Fibroblast of peridontal ligament (primary cell): Measurements from ENCODE around the gene CCR5AS.
A peak's percentile ranks its signal among the peaks of the same experiment; 100 is the strongest.

ENCODE experiments used
- DNase-seq: peaks from one replicate; pipeline ENCODE4 v3.0.0-alpha.2; 2010; ENCODE audit errors: extremely low read depth

CCR5AS gene

DNA sequence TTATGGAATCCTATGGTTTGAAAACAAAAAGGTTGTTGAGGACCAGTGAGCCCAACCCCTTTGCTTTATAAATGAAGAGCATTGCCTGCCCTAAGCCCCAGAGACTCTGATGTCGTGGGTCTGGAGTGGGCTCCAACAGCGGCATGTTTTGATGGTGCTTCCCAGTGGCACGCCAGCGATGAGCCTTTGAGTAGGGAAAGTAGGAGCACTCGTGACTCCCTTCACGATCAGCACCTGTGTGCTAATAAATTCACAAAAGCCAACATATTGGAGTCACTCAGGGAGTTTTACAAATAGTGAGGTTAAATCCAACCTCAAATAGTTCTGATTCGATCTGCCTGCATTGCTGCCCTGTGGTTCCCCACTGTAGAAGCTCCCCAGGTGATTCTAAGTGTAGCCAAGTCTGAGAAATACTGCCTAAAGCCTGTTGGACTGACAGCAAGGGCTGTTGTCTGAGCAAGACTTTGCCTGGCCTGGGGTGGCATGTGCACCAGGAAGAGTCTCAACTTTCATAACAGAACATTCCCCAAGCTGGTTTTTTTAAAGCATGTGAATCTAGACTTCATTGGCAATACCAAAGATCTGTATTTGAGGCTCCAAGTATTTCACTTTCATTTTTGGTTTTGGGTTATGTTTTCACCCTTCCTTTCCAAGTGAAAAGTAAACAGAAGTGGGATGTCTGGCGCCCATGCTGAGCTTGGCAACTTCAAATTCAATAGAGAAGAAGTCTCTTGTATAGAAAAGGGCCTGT, 26.2 kb downstream of the CCR5AS start:
- peak; percentile 52 for DNase-seq

DNA sequence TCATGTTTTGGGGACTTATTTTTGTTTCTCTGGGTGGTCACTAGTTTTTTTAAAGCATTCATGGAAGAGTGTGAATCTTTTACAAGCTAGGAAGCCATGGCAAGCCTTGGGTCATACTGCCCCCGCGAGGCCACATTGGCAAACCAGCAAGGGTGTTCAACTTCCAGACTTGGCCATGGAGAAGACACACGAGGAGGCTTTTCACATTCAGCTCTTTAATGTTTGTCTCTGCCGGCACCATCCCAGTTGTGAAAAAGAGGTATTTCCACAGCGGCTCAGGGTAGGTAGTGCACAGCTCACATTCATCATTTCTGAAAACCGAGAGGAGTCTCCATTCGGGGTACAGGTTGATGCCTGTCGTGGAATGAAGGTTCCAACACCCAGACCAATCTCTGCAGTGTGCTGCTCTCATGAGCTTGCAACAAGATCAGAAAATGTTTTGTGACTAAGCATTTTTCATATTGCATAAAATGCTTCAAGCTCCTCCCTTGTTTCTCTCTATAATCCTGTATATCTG, 28.4 kb downstream of the CCR5AS start:
- peak; percentile 58 for DNase-seq

DNA sequence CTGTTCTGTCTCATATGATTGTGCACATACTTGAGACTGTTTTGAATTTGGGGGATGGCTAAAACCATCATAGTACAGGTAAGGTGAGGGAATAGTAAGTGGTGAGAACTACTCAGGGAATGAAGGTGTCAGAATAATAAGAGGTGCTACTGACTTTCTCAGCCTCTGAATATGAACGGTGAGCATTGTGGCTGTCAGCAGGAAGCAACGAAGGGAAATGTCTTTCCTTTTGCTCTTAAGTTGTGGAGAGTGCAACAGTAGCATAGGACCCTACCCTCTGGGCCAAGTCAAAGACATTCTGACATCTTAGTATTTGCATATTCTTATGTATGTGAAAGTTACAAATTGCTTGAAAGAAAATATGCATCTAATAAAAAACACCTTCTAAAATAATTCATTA, 31.1 kb downstream of the CCR5AS start:
- DNase-seq, result no peak

GRCh38 chr3:46375218-46375617, 31.6 kb downstream of the CCR5AS start:
- DNase-seq, result no peak

DNA sequence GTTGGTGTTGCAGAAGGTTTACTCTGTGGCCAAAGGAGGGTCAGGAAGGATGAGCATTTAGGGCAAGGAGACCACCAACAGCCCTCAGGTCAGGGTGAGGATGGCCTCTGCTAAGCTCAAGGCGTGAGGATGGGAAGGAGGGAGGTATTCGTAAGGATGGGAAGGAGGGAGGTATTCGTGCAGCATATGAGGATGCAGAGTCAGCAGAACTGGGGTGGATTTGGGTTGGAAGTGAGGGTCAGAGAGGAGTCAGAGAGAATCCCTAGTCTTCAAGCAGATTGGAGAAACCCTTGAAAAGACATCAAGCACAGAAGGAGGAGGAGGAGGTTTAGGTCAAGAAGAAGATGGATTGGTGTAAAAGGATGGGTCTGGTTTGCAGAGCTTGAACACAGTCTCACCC, 32.1 kb downstream of the CCR5AS start:
- DNase-seq, result no peak

DNA sequence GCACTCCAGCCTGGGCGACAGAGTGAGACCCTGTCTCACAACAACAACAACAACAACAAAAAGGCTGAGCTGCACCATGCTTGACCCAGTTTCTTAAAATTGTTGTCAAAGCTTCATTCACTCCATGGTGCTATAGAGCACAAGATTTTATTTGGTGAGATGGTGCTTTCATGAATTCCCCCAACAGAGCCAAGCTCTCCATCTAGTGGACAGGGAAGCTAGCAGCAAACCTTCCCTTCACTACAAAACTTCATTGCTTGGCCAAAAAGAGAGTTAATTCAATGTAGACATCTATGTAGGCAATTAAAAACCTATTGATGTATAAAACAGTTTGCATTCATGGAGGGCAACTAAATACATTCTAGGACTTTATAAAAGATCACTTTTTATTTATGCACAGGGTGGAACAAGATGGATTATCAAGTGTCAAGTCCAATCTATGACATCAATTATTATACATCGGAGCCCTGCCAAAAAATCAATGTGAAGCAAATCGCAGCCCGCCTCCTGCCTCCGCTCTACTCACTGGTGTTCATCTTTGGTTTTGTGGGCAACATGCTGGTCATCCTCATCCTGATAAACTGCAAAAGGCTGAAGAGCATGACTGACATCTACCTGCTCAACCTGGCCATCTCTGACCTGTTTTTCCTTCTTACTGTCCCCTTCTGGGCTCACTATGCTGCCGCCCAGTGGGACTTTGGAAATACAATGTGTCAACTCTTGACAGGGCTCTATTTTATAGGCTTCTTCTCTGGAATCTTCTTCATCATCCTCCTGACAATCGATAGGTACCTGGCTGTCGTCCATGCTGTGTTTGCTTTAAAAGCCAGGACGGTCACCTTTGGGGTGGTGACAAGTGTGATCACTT, 34.1 kb downstream of the CCR5AS start:
- peak; percentile 67 for DNase-seq

- no peak for DNase-seq
Measured at GRCh38 chr3:46371519-46372340, 35.1 kb downstream of the CCR5AS start.

- DNase-seq, result no peak
Measured at GRCh38 chr3:46370839-46371518, 35.9 kb downstream of the CCR5AS start, which contains the start of gene CCR5. Gene CCR5, plus strand, starts transcription at chr3:46370946. Its CDS starts 1,957 bp downstream, at chr3:46372903.

GRCh38 chr3:46369675-46370132, 37.2 kb downstream of the CCR5AS start:
- DNase-seq, result no peak

GRCh38 chr3:46369151-46369550, 37.7 kb downstream of the CCR5AS start:
- no peak for DNase-seq

- no peak for DNase-seq
Measured at GRCh38 chr3:46368569-46368968, 38.3 kb downstream of the CCR5AS start.

- DNase-seq, result no peak
Measured at GRCh38 chr3:46367811-46368210, 39.1 kb downstream of the CCR5AS start.

- no peak for DNase-seq
Measured at GRCh38 chr3:46365737-46366524, 40.9 kb downstream of the CCR5AS start.

DNA sequence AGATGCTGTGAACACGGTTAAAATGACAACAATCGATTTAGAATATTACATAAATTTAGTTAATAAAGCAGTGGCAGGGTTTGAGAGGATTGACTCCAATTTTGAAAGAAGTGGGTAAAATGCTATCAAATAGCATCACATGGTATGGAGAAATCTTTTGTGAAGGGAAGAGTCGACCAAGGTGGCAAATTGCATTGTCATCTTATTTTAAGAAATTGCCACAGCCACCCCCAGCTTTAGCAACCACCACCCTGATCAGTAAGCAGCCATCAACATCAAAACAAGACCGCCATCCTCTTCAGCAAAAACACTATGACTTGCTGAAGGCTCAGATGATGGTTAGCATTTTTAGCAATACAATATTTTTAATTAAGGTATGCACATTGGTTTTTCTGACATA, 41.8 kb downstream of the CCR5AS start:
- no peak for DNase-seq

DNA sequence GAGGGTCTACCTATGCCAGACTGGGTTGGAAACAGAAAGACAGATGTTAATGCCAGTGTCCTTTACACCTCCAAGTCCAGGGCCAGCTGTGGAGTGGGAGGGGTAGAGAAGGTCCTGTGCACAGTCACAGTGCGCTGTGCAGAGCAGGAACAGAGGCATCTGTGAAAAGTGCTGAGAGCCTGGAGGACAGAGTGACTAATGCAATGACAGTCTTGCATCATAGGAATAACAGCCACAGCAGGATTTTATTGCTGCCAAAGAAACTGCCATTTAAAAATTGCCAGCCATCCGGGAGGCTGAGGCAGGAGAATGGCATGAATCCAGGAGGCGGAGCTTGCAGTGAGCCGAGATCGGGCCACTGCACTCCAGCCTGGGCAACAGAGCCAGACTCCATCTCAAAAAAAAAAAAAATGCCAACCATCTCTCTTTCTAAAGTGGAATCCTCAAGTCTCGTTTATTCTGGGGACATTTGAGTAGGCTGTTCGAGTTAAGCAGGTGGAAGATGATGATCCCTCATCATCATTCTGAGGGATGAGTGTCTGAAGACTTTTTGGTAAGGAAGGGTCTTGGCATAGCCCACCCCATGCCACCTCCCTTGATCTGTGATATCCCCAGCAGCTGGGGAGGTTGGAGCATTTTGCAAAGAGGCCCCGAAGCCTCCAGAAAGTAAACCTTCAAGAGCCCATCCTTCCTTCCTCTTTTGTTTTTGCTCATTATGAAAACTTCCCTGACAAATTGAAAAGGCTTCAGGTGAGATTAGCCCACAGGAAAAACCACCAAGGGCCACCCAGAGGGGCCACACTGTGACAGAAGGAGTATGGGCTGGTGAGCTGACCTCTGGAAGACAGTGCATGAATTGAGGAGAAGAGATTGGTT, 45.2 kb downstream of the CCR5AS start:
- no peak for DNase-seq

GRCh38 chr3:46360907-46361306, 46.0 kb downstream of the CCR5AS start:
- no peak for DNase-seq

GRCh38 chr3:46359733-46360493, 47.0 kb downstream of the CCR5AS start:
- DNase-seq, result peak; percentile 35

GRCh38 chr3:46358466-46358865, 48.4 kb downstream of the CCR5AS start:
- no peak for DNase-seq

DNA sequence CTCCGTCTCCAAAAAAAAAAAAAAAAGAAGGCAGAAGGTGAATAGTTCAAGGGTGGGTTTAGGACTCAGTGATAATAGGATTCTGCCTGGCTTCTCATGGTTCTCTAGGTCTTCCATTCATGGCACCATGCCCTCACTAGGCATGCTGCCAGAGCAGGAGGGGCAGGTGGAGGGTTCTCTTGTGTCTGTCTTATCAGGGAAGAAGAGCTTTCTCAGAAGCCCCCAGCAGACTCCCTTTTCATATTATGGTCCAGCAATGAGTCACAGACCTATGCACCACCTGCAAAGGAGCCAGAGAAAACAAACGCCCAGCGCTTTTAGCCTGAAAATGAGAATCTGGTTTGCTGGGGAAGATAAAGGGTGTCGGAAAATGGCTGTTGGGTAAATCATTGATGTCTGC, 50.0 kb downstream of the CCR5AS start:
- DNase-seq, result no peak
